CD8-positive, alpha-beta memory T cell (primary cell): ENCODE results near the gene MYH3. TPM values are rescaled to one million over a fixed set of nuclear protein-coding genes. Genes with fewer than 3 reads are reported as not detected.
A peak's percentile ranks its signal among the peaks of the same experiment; 100 is the strongest.

Experiments used
- CTCF ChIA-PET: fragments of 350-600 bp; sonication (Branson Sonifier 250); formaldehyde crosslinking; loops from one replicate; lab custom pipeline; 2021; ENCODE audit warnings: antibody characterized with exemption; lab: Charles Lee
- POLR2A ChIA-PET: fragments of 350-600 bp; sonication (Branson Sonifier 250); formaldehyde crosslinking; loops from one replicate; lab custom pipeline; 2021; ENCODE audit warnings: antibody characterized with exemption; lab: Charles Lee
- DNase-seq, 5 donors: peaks; one replicate each; pipeline versions ENCODE4 v3.0.0 to v3.0.0-alpha.2; 2020 to 2022; ENCODE audit warnings: mixed read lengths in 1 of 5
- H3K27ac ChIP-seq: one replicate; pipeline ENCODE4 v1.7.0; 2013; ENCODE audit warnings: low read depth, mild to moderate bottlenecking, low read length, moderate library complexity
- H3K27me3 ChIP-seq: 2 replicates; pipeline ENCODE4 v1.7.0; 2013; ENCODE audit warnings: low read length, mild to moderate bottlenecking; ENCODE audit not compliant: insufficient read depth, poor library complexity, severe bottlenecking
- H3K36me3 ChIP-seq: 2 replicates; pipeline ENCODE4 v1.7.0; 2013; ENCODE audit warnings: mild to moderate bottlenecking, low read length, moderate library complexity; ENCODE audit not compliant: insufficient read depth
- H3K4me1 ChIP-seq: 2 replicates; pipeline ENCODE4 v1.7.0; 2013; ENCODE audit warnings: mild to moderate bottlenecking, low read length, moderate library complexity; ENCODE audit not compliant: insufficient read depth
- H3K4me3 ChIP-seq: 2 replicates; pipeline ENCODE4 v1.7.0; 2013; ENCODE audit warnings: mild to moderate bottlenecking, low read length
- H3K9me3 ChIP-seq: 2 replicates; pipeline ENCODE4 v1.7.0; 2013; ENCODE audit warnings: mild to moderate bottlenecking, low read length
- H3K27ac Mint-ChIP-seq, 8 donors: one replicate each; pipeline ENCODE4 v1.8.0; 2020 to 2021; ENCODE audit warnings: mixed read lengths in 8 of 8, mild to moderate bottlenecking in 6 of 8, inconsistent platforms in 3 of 8, moderate library complexity in 3 of 8
- H3K27me3 Mint-ChIP-seq, 2 donors: one replicate each; pipeline ENCODE4 v1.8.0; 2020 to 2021; ENCODE audit warnings: mixed read lengths in 2 of 2, mild to moderate bottlenecking in 1 of 2, moderate library complexity in 1 of 2
- H3K36me3 Mint-ChIP-seq, 3 donors: one replicate each; pipeline ENCODE4 v1.8.0; 2020 to 2021; ENCODE audit warnings: mixed read lengths in 3 of 3, inconsistent platforms in 1 of 3, mild to moderate bottlenecking in 1 of 3
- H3K4me1 Mint-ChIP-seq, 3 donors: one replicate each; pipeline ENCODE4 v1.8.0; 2020 to 2021; ENCODE audit warnings: mixed read lengths in 3 of 3, inconsistent platforms in 1 of 3, mild to moderate bottlenecking in 1 of 3
- H3K4me3 Mint-ChIP-seq, 7 donors: one replicate each; pipeline ENCODE4 v1.8.0; 2020 to 2021; ENCODE audit warnings: mixed read lengths in 7 of 7, mild to moderate bottlenecking in 6 of 7, moderate library complexity in 4 of 7, inconsistent platforms in 2 of 7
- H3K9me3 Mint-ChIP-seq, 5 donors: one replicate each; pipeline ENCODE4 v1.8.0; 2020 to 2022; ENCODE audit warnings: mixed read lengths in 5 of 5, mild to moderate bottlenecking in 3 of 5, moderate library complexity in 2 of 5, inconsistent platforms in 1 of 5
- polyA plus RNA-seq: library from polyadenylated mRNA; unstranded; fragments of 300-500 nt; fragmentation: Illumina TruSeq; gene quantifications from one replicate; pipeline ENCODE4 v1.2.3, GENCODE V29; 2021
- total RNA-seq, 2 experiments: library from RNA; stranded (reverse); gene quantifications; one replicate each; pipeline ENCODE4 v1.2.3, GENCODE V29; 2021

The MYH3 gene
- total and polyA plus RNA-seq, 3 experiments from 2014 or later, result 2.6 to 3.5 TPM; not detected in 1

GRCh38 chr17:10621397-10621796, 35.7 kb downstream of the MYH3 start:
- H3K36me3 ChIP-seq, result no peaks in the 10 kb centered on the region
- H3K9me3 ChIP-seq, result no peaks in the 10 kb centered on the region
- peaks cover 3 to 6% of the 10 kb centered on the region in 2 donors for H3K27me3 Mint-ChIP-seq
- H3K27ac Mint-ChIP-seq, result peak overlapping the region in 1 of 8 donors; percentile 3
- ChIA-PET POLR2A (no interaction called here), CTCF (interaction anchor here (1.2 to 7.5 kb wide), 2 partner anchors 8 to 25 kb away, joined by 5 to 73 read pairs; no protein-coding TSS in a partner anchor)
- no peak overlapping the region for H3K4me3 ChIP-seq
- H3K4me1 ChIP-seq, result no peaks in the 10 kb centered on the region
- peaks cover 0 to 3% (median 0%) of the 10 kb centered on the region in 3 donors for H3K4me1 Mint-ChIP-seq
- no peaks in the 10 kb centered on the region for H3K27me3 ChIP-seq
- no peak for DNase-seq
- H3K9me3 Mint-ChIP-seq, result no peaks in the 10 kb centered on the region
- no peaks in the 10 kb centered on the region for H3K36me3 Mint-ChIP-seq
- no peak overlapping the region for H3K4me3 Mint-ChIP-seq
- no peak overlapping the region for H3K27ac ChIP-seq

- Mint-ChIP-seq H3K9me3 (no peaks in the 10 kb centered on the region), H3K27ac (no peak overlapping the region), H3K4me3 (no peak overlapping the region), H3K27me3 (peaks cover 3 to 6% of the 10 kb centered on the region in 2 donors), H3K36me3 (no peaks in the 10 kb centered on the region), H3K4me1 (peaks cover 0 to 3% (median 0%) of the 10 kb centered on the region in 3 donors)
- Histone ChIP-seq H3K36me3 (no peaks in the 10 kb centered on the region), H3K4me1 (no peaks in the 10 kb centered on the region), H3K9me3 (no peaks in the 10 kb centered on the region), H3K4me3 (no peak overlapping the region), H3K27me3 (no peaks in the 10 kb centered on the region), H3K27ac (no peak overlapping the region)
- CTCF ChIA-PET, result interaction anchor here (1.2 to 7.5 kb wide), 2 partner anchors 8 to 26 kb away, joined by 5 to 73 read pairs; no protein-coding TSS in a partner anchor
- POLR2A ChIA-PET, result no interaction called here
- DNase-seq, result no peak
Measured at GRCh38 chr17:10620823-10621222, 36.3 kb downstream of the MYH3 start.

- Mint-ChIP-seq H3K36me3 (no peaks in the 10 kb centered on the region), H3K27ac (no peak overlapping the region), H3K4me3 (no peak overlapping the region), H3K9me3 (no peaks in the 10 kb centered on the region), H3K27me3 (peaks cover 6 to 9% of the 10 kb centered on the region in 2 donors), H3K4me1 (peaks cover 0 to 3% (median 0%) of the 10 kb centered on the region in 3 donors)
- ChIA-PET CTCF (interaction anchor here (0.6 to 7.5 kb wide), 9 partner anchors 10 to 693 kb away, joined by 3 to 73 read pairs (median 4); no protein-coding TSS in a partner anchor), POLR2A (no interaction called here)
- Histone ChIP-seq H3K9me3 (no peaks in the 10 kb centered on the region), H3K4me3 (no peak overlapping the region), H3K27me3 (no peaks in the 10 kb centered on the region), H3K27ac (no peak overlapping the region), H3K4me1 (no peaks in the 10 kb centered on the region), H3K36me3 (no peaks in the 10 kb centered on the region)
- DNase-seq, result peak; percentile 25 to 61 (median 33)
Measured at GRCh38 chr17:10618202-10618635, 38.9 kb downstream of the MYH3 start.

GRCh38 chr17:10617120-10617505, 40.0 kb downstream of the MYH3 start:
- ChIA-PET POLR2A (no interaction called here), CTCF (interaction anchor here (0.7 to 7.5 kb wide), 13 partner anchors 9 to 692 kb away, joined by 3 to 73 read pairs (median 4); no protein-coding TSS in a partner anchor)
- Mint-ChIP-seq H3K4me3 (no peak overlapping the region), H3K27me3 (peaks cover 6 to 9% of the 10 kb centered on the region in 2 donors), H3K9me3 (no peaks in the 10 kb centered on the region), H3K36me3 (no peaks in the 10 kb centered on the region), H3K27ac (no peak overlapping the region), H3K4me1 (peaks cover 0 to 3% (median 0%) of the 10 kb centered on the region in 3 donors)
- Histone ChIP-seq H3K27ac (no peak overlapping the region), H3K9me3 (no peaks in the 10 kb centered on the region), H3K27me3 (no peaks in the 10 kb centered on the region), H3K4me3 (no peak overlapping the region), H3K36me3 (no peaks in the 10 kb centered on the region), H3K4me1 (no peaks in the 10 kb centered on the region)
- DNase-seq, result no peak

- POLR2A ChIA-PET, result no interaction called here
Measured at GRCh38 chr17:10616502-10617119, 40.5 kb downstream of the MYH3 start.

GRCh38 chr17:10614536-10615155, 42.5 kb downstream of the MYH3 start:
- Mint-ChIP-seq H3K9me3 (no peaks in the 10 kb centered on the region), H3K27me3 (peaks cover 2 to 13% of the 10 kb centered on the region in 2 donors), H3K27ac (no peak overlapping the region), H3K4me3 (no peak overlapping the region), H3K36me3 (no peaks in the 10 kb centered on the region), H3K4me1 (peaks cover 0 to 3% (median 0%) of the 10 kb centered on the region in 3 donors)
- Histone ChIP-seq H3K4me1 (no peaks in the 10 kb centered on the region), H3K36me3 (no peaks in the 10 kb centered on the region), H3K4me3 (no peak overlapping the region), H3K27me3 (no peaks in the 10 kb centered on the region), H3K27ac (no peak overlapping the region), H3K9me3 (no peaks in the 10 kb centered on the region)
- POLR2A ChIA-PET, result no interaction called here
- no peak for DNase-seq
- CTCF ChIA-PET, result interaction anchor here (1.0 to 7.5 kb wide), 4 partner anchors 12 to 690 kb away, joined by 3 to 73 read pairs (median 4); no protein-coding TSS in a partner anchor

More at GRCh38 chr17:10616502-10617119, 40.5 kb downstream of the MYH3 start:
- H3K27me3 Mint-ChIP-seq, result peaks cover 6 to 9% of the 10 kb centered on the region in 2 donors
- H3K27ac Mint-ChIP-seq, result no peak overlapping the region
- Histone ChIP-seq H3K36me3 (no peaks in the 10 kb centered on the region), H3K27me3 (no peaks in the 10 kb centered on the region), H3K27ac (no peak overlapping the region), H3K4me1 (no peaks in the 10 kb centered on the region), H3K4me3 (no peak overlapping the region), H3K9me3 (no peaks in the 10 kb centered on the region)
- H3K4me1 Mint-ChIP-seq, result peaks cover 0 to 3% (median 0%) of the 10 kb centered on the region in 3 donors
- H3K9me3 Mint-ChIP-seq, result no peaks in the 10 kb centered on the region
- no peak overlapping the region for H3K4me3 Mint-ChIP-seq
- H3K36me3 Mint-ChIP-seq, result no peaks in the 10 kb centered on the region
- CTCF ChIA-PET, result interaction anchor here (0.7 to 7.5 kb wide), 12 partner anchors 8 to 692 kb away, joined by 3 to 73 read pairs (median 4); no protein-coding TSS in a partner anchor
- peak; percentile 40 to 75 (median 51) for DNase-seq

- H3K4me1 ChIP-seq, result no peaks in the 10 kb centered on the region
- CTCF ChIA-PET, result interaction anchor here (1.0 to 7.5 kb wide), 5 partner anchors 11 to 231 kb away, joined by 3 to 73 read pairs (median 3); no protein-coding TSS in a partner anchor
- peak overlapping the region in 1 of 8 donors; percentile 51 for H3K27ac Mint-ChIP-seq
- no peak overlapping the region for H3K4me3 Mint-ChIP-seq
- H3K36me3 ChIP-seq, result no peaks in the 10 kb centered on the region
- no peak overlapping the region for H3K4me3 ChIP-seq
- H3K27me3 ChIP-seq, result no peaks in the 10 kb centered on the region
- no peak overlapping the region for H3K27ac ChIP-seq
- POLR2A ChIA-PET, result no interaction called here
- H3K27me3 Mint-ChIP-seq, result peaks cover 2 to 14% of the 10 kb centered on the region in 2 donors
- no peak for DNase-seq
- H3K4me1 Mint-ChIP-seq, result peaks cover 0 to 3% (median 0%) of the 10 kb centered on the region in 3 donors
- no peaks in the 10 kb centered on the region for H3K9me3 Mint-ChIP-seq
- no peaks in the 10 kb centered on the region for H3K9me3 ChIP-seq
- H3K36me3 Mint-ChIP-seq, result no peaks in the 10 kb centered on the region
Measured at GRCh38 chr17:10613775-10614513, 43.2 kb downstream of the MYH3 start.
